GM18508 (cell line): ENCODE results near the gene USP32.
"Not testable (repeated sequence)": the region's sequence is repeated elsewhere in the genome, so short reads cannot be mapped to it uniquely, and the experiment has no call there.

Experiments used
- ATAC-seq: cut with Tn5 transposase; IDR thresholded peaks from one replicate; pipeline ENCODE4 v1.9.1; 2021; ENCODE audit warnings: moderate number of reproducible peaks; ENCODE audit not compliant: insufficient read depth, unreplicated experiment

USP32 gene

DNA sequence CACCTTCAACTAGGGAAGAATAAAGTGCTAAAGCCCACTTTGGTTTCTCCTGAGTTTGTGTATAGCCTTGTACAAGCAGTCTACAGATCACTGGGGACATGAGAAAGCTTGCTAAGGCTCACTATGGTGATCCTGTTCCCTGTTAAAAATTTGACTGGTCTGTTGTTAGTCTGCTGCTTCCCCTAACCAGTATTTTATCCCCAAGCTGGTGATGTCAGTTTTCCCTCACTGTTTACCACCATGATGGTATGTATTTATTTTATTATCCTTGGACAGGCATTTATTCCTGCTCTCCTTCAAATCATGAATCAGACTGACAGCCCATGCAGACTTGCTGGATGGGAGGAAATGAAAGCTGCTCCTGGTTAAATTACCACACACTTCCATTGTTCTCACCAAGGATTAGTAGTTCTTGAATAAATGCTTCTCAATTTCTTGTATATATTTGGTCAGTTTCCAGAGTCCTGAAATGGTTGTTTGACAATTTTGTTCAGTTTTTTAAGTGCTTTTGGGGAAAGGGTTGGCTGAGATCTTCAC is 142.6 kb downstream of the USP32 start:
- no peak for ATAC-seq

DNA sequence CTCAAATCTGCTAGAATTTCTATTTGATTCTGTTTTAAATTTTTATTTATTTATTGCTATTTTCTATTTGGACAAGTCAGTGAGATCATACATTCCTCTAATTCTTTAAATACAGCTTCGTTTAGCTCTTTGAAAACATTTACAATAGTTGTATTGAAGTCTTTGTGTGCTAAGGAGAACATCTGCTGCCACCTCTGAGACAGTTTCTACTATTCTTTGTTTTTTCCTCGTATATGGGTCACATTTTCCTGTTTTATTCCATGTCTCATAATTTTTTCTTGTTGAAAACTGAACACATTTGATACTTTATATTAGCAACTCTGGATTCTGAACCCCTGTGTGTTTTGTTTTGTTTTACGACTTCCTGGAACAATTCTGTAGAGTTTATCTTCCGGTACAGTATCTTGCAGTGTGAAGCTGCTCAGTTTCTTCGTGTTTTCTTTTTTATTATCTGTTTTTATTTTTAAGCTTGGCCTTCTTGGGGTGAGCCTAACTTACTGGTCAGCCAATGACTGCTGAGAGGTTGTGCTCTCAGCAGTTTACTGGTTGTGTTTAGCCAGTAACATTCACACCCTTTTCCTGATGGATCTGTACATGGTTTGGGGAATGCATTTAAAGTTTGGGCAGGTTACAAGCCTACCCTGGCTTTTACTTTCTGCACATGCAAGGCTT is 143.2 kb downstream of the USP32 start:
- ATAC-seq: no peak

DNA sequence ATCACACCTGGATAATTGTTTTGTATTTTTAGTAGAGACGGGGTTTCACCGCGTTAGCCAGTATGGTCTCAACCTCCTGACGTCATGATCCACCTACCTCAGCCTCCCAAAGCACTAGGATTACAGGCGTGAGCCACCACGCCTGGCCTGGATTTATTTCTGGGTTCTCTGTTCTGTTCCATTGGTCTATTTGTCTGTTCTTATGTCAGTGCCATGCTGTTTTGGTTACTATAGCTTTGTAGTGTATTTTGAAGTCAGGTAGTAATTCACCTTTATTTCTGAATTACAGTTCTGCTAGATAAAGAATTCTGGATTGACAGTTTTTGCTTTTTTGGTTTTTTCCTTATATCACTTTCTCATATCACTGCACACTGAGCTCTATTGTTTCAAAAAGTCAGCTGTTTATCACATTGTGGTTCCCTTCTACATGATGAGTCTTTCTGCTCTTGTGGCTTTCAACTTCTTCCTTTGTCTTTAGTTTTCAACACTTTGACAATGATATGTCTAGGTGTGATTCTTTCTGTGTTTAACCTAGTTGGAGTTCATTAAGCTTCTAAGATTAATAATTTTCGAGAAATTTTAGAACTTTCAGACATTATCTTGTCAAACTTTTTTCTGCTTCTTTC is 144.0 kb downstream of the USP32 start:
- no peak for ATAC-seq

- no peak for ATAC-seq
These were observed 147.3 kb downstream of the USP32 start for GRCh38 chr17:60244656-60245055.

DNA sequence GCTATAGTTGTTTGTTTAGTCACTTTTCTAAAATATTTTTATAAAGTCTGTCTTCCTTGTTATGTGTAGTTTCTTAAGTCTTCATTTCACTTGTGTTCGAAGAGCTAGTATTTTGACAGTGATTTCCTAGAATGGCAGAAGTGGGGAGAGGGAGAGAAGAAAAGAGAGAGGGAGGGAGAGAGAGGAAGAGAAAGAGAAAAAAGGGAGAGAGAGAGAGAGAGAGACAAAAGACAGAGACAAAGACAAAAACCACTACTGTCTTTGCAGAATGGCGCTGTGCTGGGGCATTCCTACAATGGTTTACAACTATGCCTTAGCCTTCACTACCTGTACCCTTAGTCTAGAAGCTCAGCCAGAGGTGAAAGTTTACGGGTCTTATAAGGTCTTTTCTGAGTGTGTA is 151.6 kb downstream of the USP32 start:
- no peak for ATAC-seq

DNA sequence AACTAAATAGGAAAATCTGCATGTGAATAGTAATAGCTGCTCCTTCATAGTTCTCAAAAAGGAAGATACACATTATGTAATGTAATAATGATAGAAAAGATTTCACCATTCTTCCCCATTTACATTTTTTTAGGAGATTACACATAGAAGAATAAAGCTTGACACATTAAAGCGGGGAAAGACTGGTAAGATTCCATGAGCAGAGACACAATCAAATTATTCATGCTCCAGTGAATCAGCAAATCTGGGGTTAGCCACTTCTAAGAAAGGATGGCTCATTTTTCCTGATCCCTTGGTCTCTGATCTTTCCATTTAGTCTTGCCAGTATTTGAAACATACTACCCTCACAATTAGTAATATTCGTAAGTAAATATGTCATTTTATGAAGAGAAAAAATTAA is 160.2 kb downstream of the USP32 start:
- no peak for ATAC-seq

GRCh38 chr17:60231234-60231633 is 160.7 kb downstream of the USP32 start:
- ATAC-seq: no peak

GRCh38 chr17:60230358-60230757 is 161.6 kb downstream of the USP32 start:
- no peak for ATAC-seq

DNA sequence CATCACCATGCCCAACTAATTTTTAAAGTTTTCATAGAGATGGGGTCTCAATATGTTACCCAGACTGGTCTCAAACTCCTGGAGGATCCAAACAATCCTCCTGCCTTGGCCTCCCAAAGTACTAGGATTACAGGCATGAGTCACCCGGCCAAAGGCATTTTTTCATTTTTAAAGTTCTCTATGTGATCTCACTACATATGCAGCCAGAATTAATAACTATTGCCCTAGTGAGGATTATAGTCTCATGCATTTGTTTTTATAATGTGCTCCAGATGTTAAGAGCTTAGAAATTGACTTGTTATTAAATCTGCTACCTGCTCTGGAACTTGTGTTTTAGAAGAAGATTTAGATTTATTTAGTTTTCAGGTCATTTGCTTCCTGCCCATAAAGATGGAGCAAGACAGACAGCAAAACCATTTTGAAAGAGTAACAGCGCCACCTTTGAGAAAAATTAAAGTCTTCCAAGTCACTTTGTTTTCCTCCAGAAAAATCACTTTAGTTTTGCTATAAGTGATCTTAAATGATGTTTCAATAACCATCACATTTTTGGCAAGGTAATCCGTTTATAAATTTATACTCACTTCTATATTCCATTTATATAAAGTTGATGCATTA is 162.6 kb downstream of the USP32 start:
- no peak for ATAC-seq

DNA sequence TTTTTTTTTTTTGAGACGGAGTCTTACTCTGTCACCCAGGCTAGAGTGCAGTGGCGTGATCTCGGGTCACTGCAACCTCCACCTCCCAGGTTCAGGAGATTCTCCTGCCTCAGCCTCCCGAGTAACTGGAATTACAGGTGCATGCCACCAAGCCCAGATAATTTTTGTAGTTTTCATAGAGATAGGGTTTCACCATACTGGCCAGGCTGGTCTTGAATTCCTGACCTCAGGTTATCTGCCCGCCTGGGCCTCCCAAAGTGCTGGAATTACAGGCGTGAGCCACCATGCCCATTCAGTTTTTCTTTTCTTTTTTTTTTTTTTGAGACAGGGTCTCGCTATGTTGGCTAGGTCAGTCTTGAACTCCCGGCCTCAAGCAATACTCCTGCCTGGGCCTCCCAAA is 164.7 kb downstream of the USP32 start:
- ATAC-seq: not testable (repeated sequence)

DNA sequence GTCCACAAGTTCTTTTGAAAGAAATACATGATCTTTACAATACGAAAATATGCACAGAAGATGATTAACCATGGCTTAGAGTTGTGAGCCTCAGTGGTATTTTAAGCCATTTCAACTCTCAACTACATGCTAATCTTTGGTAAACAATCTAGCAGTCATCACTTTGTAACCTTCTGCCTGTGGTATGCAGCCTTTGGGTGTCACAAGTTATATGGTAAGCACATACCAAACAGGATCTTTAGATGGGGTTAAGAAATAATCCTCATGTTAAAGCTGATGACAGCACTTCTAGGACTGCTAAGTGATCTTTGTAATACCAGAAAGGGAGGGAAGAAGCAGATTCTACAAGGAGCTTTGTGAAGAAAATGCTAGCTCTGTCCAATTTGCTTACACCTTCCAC is 167.9 kb downstream of the USP32 start:
- ATAC-seq: no peak

GRCh38 chr17:60223456-60223855 is 168.5 kb downstream of the USP32 start:
- ATAC-seq: no peak

DNA sequence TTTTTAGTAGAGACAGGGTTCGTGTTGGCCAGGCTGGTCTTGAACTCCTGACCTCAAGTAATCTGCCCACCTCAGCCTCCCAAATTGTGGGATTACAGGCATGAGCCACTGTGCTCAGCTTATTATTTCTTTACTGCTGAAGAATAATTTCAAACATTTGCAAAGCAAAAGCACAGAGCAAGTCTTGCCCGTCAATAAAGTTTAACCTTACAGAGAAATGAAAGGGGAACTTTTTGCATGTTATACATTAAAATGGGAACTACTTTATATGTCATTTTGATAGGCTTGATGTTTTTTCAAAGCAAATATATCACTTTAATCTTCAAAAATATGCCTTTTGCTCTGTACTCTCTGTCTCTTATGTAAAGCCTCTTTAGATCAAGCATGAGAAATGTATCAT is 173.2 kb downstream of the USP32 start:
- ATAC-seq: not testable (repeated sequence)

DNA sequence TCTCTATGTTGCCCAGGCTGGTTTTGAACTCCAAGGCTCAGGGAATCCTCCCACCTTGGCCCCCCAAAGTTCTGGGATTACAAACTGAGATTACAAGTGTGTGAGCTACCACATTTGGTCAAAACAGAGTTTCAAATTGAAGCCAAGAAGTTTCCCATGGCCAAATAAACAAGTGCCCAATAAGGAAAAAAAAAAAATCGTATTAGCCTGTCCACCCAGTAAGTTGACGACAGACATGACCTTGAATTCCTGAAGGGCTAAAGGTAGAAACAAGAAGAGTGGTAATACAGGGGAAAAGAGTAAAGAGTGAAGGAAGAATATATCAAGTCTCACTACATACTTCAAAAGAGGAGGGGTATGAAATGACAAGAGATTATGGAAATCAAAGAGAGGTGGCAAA is 176.0 kb downstream of the USP32 start:
- not testable (repeated sequence) for ATAC-seq

DNA sequence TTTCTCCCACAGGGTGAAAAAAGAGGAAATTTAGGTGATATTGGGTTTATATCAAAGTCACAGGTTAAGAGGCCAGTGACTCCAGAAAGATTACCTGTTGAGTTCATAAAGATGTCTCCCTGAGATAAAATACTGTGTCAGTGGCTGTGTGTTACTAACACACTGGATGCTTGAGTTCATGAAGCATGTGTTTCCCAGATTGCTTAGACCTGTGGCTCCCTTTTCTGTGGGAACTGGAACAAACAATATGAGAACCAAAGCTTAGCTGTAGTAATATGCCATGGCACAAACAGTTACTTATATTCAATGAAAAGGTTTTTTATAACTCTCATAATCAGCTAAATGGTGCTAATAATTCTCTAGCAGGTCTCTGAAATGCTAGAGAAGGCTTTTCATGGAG is 180.7 kb downstream of the USP32 start:
- ATAC-seq: not testable (repeated sequence)

- not testable (repeated sequence) for ATAC-seq
These were observed 183.6 kb downstream of the USP32 start for GRCh38 chr17:60208302-60208701.

GRCh38 chr17:60205782-60206181 is 186.2 kb downstream of the USP32 start:
- ATAC-seq: not testable (repeated sequence)

DNA sequence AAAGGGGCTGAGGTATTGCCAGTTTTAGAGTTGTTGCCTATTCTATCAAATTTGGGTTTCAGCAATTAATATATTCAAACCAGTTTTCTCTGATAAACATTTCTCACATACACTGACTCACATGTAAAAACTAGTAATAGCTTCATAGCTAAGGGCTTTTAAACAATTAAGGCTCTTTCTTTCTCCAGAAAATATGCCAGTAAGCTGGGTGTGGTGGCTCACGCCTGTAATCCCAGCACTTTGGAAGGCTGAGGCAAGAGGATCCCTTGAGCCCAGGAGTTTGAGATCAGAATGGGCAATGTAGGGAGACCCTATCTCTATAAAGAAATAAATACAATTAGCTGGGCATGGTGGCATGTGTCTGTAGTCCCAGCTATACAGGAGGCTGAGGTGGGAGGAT is 193.3 kb downstream of the USP32 start:
- ATAC-seq: not testable (repeated sequence)

- not testable (repeated sequence) for ATAC-seq
These were observed 197.8 kb downstream of the USP32 start for GRCh38 chr17:60194141-60194540.

- no peak for ATAC-seq
These were observed 198.5 kb downstream of the USP32 start for GRCh38 chr17:60193482-60193881.

GRCh38 chr17:60193032-60193431 is 198.9 kb downstream of the USP32 start:
- ATAC-seq: not testable (repeated sequence)
